Measurements from ENCODE around the gene DSG1.

- TF ChIP-seq TBP (IDR thresholded peaks at IDR 0.05; ENCODE audit: low read depth, low read length): no peak
- no peak for TF ChIP-seq POLR2A (IDR thresholded peaks at IDR 0.05; ENCODE audit: control extremely low read depth in 1 of 2, low read depth in 2 of 2, low read length in 2 of 2)
- no peak for TF ChIP-seq CTCF (IDR thresholded peaks at IDR 0.05; ENCODE audit: control extremely low read depth in 1 of 3, insufficient read depth in 1 of 3, low read depth in 1 of 3, low read length in 3 of 3)
These were observed 55.7 kb downstream of the DSG1 start for GRCh38 chr18:31373641-31374040.
